IPS-18a (cell line): Measurements from ENCODE around the gene ROBO1.

Experiments used
- H3K27ac ChIP-seq: one replicate; pipeline ENCODE4 v1.5.1; 2013; ENCODE audit warnings: low read length
- H3K27me3 ChIP-seq: one replicate; pipeline ENCODE4 v1.6.1; 2013; ENCODE audit warnings: mild to moderate bottlenecking, low read length; ENCODE audit not compliant: control insufficient read depth, insufficient read depth
- H3K36me3 ChIP-seq: one replicate; pipeline ENCODE4 v1.6.1; 2013; ENCODE audit warnings: low read depth, low read length; ENCODE audit not compliant: control insufficient read depth
- H3K4me1 ChIP-seq: one replicate; pipeline ENCODE4 v1.6.1; 2013; ENCODE audit warnings: low read depth, low read length; ENCODE audit not compliant: control insufficient read depth
- H3K4me3 ChIP-seq: one replicate; pipeline ENCODE4 v1.5.1; 2013; ENCODE audit warnings: low read length
- H3K9ac ChIP-seq: one replicate; pipeline ENCODE4 v1.6.1; 2013; ENCODE audit warnings: mild to moderate bottlenecking, low read length, moderate library complexity
- H3K9me3 ChIP-seq: one replicate; pipeline ENCODE4 v1.6.1; 2013; ENCODE audit warnings: low read depth, low read length; ENCODE audit not compliant: control insufficient read depth

Gene ROBO1

DNA sequence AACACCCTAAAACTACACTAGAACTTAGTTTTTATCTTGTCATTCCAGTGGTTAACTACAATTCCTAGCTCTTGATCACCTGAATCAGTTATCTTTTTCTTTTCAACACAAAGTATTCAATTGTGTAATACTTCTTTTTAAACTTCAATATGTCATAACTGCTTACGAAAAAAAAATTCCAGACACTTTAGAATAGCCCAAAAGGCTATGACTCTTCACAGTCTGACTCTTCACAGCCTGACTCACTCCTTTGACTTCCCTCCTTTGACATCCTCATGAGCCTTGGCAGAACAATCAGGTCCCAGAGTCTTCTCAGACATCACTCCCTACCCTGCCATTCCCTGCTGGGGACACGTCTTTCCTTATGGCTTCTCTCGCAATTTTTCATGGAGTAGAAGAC is 727.1 kb downstream of the ROBO1 start:
- no peaks in the 10 kb centered on the region for H3K4me1 ChIP-seq
- no peak overlapping the region for H3K27ac ChIP-seq

DNA sequence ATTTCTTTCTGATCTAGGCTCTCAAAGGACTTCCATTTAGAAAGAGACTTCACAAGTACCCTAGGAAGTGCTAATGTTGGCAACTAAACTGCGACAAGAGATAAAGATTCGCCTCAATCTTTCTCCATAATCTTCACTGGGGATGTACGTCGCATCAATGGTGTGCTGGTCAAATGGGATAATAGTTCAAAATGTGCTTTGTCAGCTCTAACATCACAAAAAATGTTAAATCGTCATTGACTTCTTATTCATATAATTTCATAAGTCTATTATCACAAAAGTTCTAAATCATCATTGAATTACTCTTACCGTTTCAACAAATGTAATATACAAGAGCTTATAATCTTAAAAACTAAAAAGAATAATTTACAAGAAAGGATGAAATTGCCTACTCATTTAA is 727.7 kb downstream of the ROBO1 start:
- Histone ChIP-seq H3K9ac (no peak overlapping the region), H3K27ac (no peak overlapping the region)

More for the DNA sequence above, 727.1 kb downstream of the ROBO1 start:
- H3K9ac ChIP-seq, result no peak overlapping the region
- no peaks in the 10 kb centered on the region for H3K9me3 ChIP-seq
- no peaks in the 10 kb centered on the region for H3K36me3 ChIP-seq
- H3K27me3 ChIP-seq, result no peaks in the 10 kb centered on the region
- no peak overlapping the region for H3K4me3 ChIP-seq

DNA sequence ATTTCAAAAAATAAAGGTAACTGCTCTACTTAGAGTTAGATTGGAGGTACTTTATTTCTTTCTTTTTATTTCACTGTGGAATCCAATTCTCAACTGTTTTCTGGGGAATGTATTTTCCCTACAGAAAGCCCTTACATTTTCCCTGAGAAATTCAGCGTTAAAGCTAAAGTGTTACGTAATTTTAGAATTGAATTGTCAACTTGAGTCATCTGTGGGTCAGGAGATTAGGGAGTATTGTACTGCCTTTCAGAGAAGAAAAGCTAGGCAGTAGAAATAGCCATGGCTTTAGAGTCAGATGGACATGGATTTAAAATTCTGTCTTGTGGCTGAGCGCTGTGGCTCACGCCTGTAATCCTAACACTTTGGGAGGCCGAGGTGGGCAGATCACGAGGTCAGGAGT is 728.6 kb downstream of the ROBO1 start:
- Histone ChIP-seq H3K27me3 (no peaks in the 10 kb centered on the region), H3K9ac (no peak overlapping the region), H3K27ac (no peak overlapping the region), H3K36me3 (no peaks in the 10 kb centered on the region), H3K9me3 (no peaks in the 10 kb centered on the region), H3K4me1 (no peaks in the 10 kb centered on the region), H3K4me3 (no peak overlapping the region)

More for the DNA sequence above, 727.7 kb downstream of the ROBO1 start:
- Histone ChIP-seq H3K4me3 (no peak overlapping the region), H3K4me1 (no peaks in the 10 kb centered on the region), H3K36me3 (no peaks in the 10 kb centered on the region), H3K27me3 (no peaks in the 10 kb centered on the region), H3K9me3 (no peaks in the 10 kb centered on the region)

DNA sequence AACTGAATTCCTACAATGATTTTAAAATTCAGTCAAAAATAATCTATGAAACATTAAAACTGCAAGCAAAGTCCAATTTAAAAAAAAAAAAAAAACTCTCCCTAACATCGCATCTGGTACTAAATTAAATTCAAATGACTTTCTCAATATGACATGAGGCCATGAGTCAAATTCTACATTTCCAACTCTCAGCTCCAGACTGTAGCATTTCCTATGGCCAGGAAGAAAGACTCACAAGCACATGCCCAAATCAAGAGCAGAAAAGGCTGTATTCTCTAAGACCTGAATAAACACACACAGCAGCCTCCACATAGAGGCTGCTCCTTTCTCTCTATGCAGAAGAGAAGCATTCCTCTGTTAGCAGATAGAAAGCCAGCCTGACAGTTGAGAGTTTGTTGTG is 729.2 kb downstream of the ROBO1 start:
- H3K4me3 ChIP-seq, result no peak overlapping the region
- H3K4me1 ChIP-seq, result no peaks in the 10 kb centered on the region
- H3K27me3 ChIP-seq, result no peaks in the 10 kb centered on the region
- H3K9ac ChIP-seq, result no peak overlapping the region
- no peaks in the 10 kb centered on the region for H3K9me3 ChIP-seq
- no peaks in the 10 kb centered on the region for H3K36me3 ChIP-seq
- no peak overlapping the region for H3K27ac ChIP-seq

DNA sequence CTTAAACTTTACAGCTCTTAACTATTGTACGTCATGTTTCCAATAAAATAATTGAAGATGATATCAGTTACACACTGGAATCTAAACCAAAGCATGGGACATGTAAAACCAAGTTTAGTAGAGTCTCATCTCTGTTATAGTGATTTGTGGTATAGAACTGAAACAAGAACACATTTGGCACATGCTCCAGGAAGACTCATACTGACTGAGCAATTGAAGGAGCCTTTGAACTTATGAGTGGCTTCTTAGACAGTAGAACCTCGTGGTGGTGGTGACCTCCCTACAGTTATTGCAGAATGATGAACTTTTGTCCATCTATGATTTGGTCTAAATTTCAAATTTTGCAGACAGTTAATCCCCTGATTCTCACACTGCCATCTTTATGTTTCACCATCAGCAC is 729.7 kb downstream of the ROBO1 start:
- H3K9me3 ChIP-seq, result no peaks in the 10 kb centered on the region
- H3K27ac ChIP-seq, result no peak overlapping the region
- H3K4me1 ChIP-seq, result no peaks in the 10 kb centered on the region
- no peak overlapping the region for H3K4me3 ChIP-seq
- H3K36me3 ChIP-seq, result no peaks in the 10 kb centered on the region
- H3K27me3 ChIP-seq, result no peaks in the 10 kb centered on the region
- H3K9ac ChIP-seq, result no peak overlapping the region

DNA sequence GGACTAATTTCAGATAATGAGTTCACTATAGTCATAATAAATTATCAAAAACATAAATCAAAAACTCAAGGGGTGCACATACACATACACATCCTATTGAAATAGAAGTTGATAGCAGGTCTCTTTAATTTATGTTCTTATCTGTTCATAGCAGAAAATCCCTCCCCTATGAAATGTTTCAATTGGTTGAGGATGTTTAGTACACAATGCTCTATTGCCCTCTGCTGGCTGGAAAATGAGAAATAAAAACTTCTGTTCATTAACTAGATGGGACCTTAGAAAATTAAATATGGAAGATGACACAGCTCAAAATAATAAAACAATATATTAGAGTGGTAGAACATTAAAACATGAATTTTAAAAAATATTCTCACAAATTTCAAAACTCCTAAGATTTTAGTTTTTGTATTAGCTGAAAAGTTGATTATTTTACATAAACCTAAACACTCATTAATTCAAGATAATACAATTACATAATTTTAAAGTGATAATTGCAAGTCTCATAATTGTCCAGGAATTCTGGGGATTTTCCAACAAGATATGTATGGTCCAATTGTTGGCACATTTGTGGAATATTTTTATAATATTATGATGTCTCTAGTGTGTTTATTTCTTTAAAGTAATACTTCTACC is 735.0 kb downstream of the ROBO1 start:
- Histone ChIP-seq H3K36me3 (no peaks in the 10 kb centered on the region), H3K27ac (no peak overlapping the region), H3K27me3 (no peaks in the 10 kb centered on the region), H3K9me3 (no peaks in the 10 kb centered on the region), H3K4me3 (no peak overlapping the region), H3K9ac (no peak overlapping the region), H3K4me1 (no peaks in the 10 kb centered on the region)

DNA sequence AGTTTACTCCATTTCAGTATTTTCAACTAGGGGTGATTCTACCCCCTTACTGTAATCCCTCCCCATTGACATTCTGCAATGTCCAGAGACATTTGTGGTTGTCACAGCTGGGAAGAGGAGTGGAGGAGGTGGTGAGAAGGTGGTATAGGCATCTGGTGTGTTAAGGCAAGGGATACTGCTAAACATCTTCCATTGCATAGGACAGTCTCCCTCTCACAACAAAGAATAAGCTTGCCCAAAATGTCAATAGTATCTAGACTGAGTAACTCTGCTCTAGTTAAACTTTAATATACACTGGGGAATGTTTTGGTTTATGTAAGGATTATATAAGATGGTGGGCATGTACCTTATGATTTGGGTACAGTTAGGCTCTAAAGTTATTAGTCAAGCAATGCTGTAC is 737.6 kb downstream of the ROBO1 start:
- H3K27ac ChIP-seq, result no peak overlapping the region
- H3K9ac ChIP-seq, result no peak overlapping the region
- no peaks in the 10 kb centered on the region for H3K27me3 ChIP-seq
- H3K36me3 ChIP-seq, result no peaks in the 10 kb centered on the region
- H3K4me1 ChIP-seq, result no peaks in the 10 kb centered on the region
- no peak overlapping the region for H3K4me3 ChIP-seq
- no peaks in the 10 kb centered on the region for H3K9me3 ChIP-seq

DNA sequence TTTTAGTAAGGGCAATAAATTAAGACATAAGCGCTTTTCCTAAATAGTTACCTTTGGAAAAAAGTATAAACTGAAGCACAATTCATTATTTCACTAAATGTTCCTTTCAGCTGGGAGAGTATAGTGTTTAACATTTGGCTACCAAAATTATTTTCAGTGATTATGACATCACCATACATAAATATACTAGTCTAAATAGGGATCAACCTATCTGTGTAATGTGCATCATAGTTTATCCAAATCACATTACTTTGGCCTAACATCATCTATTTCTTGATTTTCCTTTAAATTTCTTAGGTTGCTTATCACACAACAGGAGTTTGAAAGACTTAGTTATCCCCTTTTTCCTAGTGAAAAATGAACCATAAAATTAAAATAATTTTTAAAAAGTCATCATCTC is 738.9 kb downstream of the ROBO1 start:
- Histone ChIP-seq H3K4me1 (no peaks in the 10 kb centered on the region), H3K27ac (no peak overlapping the region), H3K9ac (no peak overlapping the region), H3K4me3 (no peak overlapping the region), H3K27me3 (no peaks in the 10 kb centered on the region), H3K9me3 (no peaks in the 10 kb centered on the region), H3K36me3 (no peaks in the 10 kb centered on the region)

DNA sequence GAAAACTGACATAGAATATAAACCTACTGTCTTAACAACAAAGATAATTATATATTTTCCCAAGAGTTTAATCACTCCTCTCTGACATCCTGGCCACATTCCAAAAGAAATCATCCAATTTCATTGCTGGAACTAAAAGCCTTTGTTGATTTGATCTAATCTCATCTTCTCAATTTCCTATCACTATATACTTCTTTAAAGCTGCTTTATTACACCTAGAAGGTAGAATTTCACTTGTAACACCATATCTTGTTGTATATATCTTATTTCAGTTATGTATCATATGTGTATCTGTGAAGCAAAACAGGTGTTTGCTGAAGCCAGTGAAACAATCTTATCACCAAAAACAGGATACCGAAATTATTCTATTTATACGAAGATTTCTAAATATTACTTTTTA is 740.2 kb downstream of the ROBO1 start:
- Histone ChIP-seq H3K27ac (no peak overlapping the region), H3K36me3 (no peaks in the 10 kb centered on the region), H3K9ac (no peak overlapping the region), H3K9me3 (no peaks in the 10 kb centered on the region), H3K27me3 (no peaks in the 10 kb centered on the region), H3K4me1 (no peaks in the 10 kb centered on the region), H3K4me3 (no peak overlapping the region)

DNA sequence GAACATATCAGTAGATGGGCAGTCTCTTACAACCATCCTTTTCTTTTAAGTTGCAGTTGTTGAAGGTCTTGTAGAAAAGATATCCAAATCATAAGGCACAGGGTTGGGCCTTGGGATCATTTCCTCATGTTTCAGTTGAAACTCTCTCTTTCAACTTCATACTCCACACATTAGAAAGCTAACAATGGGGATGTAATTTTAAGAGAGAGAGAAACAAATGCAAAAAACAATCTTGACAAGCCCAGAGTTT is 747.9 kb downstream of the ROBO1 start:
- no peaks in the 10 kb centered on the region for H3K27me3 ChIP-seq
- H3K9me3 ChIP-seq, result no peaks in the 10 kb centered on the region
- H3K27ac ChIP-seq, result no peak overlapping the region
- H3K4me1 ChIP-seq, result peaks cover 21% of the 10 kb centered on the region
- peak overlapping the region; percentile 90 for H3K9ac ChIP-seq
- H3K36me3 ChIP-seq, result no peaks in the 10 kb centered on the region
- H3K4me3 ChIP-seq, result peak overlapping the region; percentile 92

DNA sequence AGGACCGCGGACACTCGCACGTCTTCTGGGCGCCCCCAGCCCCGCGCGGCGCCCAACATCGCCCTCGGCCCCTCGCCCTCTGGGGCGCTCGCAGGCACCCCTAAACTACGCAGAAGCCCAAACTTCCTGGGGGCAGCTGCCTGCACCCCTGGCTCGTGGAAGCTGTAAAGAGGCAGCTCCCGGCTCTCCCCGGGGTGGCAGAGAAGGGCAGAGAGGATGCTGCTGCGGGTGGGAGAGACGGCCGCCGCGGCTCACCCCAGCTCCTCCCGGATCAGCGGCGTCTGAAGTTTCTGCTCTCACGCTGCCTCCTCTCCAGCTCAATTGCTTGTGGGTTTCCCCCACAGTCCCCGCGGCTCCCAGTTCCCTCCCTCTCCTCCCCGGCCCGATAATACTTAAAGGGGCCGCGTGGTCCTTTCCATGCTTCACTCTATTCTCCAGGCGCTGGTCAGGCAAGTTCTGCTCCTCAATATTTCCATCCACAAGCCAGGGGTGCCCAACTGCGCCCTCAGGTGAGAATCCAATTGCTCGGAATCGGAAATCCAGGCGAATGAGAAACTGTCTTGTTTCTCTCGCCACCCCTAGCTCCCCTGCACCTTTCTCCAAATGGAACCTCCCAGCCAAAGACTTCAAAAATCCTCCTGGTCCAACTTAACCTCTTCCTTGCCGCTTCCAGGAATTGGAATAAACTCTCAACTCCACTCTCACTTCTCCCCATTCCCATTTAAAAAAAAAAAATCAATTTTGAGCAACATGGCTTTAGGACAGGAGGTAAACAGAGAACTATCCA is 748.5 kb downstream of the ROBO1 start:
- no peaks in the 10 kb centered on the region for H3K36me3 ChIP-seq
- peak overlapping the region; percentile 90 for H3K9ac ChIP-seq
- peak overlapping the region; percentile 97 for H3K27ac ChIP-seq
- no peaks in the 10 kb centered on the region for H3K9me3 ChIP-seq
- H3K4me1 ChIP-seq, result peaks cover 26% of the 10 kb centered on the region
- no peaks in the 10 kb centered on the region for H3K27me3 ChIP-seq
- H3K4me3 ChIP-seq, result peak overlapping the region; percentile 92

DNA sequence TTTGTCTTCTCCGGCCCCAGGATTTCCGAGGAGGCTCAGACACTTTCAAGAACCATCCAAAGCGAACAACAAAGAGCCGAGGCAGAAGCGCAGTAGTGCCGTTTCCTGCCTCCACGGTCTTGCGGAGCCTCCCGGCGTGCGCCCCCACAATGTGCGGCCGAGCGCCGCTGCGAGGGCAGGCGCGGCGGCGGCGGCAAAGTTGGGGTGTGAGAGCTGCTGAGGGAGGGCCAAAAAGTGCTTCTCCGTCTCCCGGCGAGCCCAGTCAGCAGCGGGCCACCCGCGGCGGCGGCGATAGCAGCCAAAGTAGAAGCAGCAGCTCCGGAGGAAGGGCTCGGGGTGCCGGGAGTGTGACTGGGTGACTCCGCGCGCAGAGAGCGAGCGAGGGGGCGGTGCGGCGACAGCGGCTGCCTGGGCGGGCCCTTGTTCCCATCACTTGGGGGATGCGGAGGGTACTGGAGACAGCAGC is 749.1 kb downstream of the ROBO1 start:
- Histone ChIP-seq H3K9me3 (no peaks in the 10 kb centered on the region), H3K9ac (peak overlapping the region; percentile 90), H3K4me1 (peaks cover 26% of the 10 kb centered on the region), H3K4me3 (peak overlapping the region; percentile 92), H3K27ac (no peak overlapping the region), H3K36me3 (no peaks in the 10 kb centered on the region), H3K27me3 (no peaks in the 10 kb centered on the region)
